Hypothalamus (tissue), 51 donors: Measurements from ENCODE around the gene MTA3.

Experiments used
- DNase-seq, 51 donors: peaks; one replicate each; lab custom pipeline; 2025; lab: John Stamatoyannopoulos, UW

MTA3 gene

DNA sequence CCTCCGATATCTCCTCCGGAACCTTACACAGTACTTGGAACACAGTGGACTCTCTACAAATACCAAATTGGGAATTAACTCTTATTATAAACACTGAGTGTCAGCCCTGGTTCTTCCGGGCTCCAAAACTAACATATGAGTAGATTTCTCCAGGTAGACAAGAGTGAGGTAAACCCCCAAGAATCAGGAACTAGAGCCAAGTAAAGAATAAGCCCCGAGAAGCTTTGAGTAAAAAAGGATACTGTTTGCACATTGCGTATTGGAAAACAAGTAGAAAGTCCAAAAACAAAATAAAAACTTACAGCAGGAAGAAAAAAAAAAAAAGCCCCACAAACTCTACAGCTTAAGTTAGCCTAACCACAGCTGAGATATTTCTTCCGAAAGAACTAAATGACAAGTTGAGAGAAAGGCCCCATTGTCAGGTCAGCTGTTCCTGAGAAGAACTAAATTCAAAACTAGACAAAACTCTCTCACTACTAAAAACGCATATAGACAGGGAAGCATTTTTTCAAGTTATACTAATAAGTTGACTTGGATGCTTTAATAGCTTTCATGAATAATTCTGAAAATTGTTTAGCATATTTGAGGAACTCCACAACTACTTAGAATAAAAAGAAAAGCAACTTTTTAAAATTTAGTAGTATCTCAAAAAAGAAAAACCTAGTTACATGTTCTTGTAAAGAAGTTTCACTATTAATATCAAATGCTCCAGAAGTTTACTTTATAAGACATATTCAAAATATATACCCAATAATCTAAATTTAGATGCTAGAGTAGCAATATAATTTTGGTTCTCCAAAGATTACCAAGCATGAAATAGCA, 228.2 kb downstream of the MTA3 start:
- DNase-seq: no peak

DNA sequence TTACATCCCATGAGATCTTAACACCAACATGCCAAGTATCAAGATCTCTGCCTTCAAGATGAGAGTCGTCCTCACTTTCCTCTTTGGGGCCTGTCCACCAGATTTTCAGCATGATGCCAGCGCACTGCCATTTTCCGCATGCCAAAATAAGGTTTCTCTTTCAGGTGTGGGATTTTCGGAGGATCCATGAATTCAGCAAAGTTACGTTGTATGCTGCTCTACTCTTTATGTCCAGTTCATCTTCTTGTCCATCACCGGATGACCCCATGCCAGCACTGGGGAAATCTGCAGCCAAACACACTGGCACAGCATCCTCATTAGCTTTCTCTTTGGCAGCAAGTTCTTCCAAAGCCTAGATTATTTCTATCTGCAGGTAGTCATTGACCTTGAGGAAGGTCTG, 228.8 kb downstream of the MTA3 start:
- no peak for DNase-seq

DNA sequence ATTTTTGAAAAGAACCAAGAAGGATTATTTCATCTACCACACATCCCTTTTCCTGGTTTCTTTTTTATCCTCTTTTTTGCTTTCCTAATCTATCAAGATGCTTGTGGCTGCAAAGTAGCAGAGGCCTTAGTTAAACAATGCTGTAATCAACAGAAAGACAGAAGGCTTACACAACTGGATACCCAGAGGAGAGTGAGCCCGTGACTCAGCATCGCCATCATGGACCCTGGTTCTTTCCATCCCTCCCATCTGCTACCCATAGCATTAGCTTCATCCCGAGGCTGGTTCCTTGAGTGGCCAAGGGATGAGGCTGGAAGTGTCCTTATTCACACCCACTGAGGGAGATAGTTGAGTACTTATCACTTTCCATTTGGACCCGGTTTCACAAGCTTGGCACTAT, 231.4 kb downstream of the MTA3 start:
- no peak for DNase-seq

DNA sequence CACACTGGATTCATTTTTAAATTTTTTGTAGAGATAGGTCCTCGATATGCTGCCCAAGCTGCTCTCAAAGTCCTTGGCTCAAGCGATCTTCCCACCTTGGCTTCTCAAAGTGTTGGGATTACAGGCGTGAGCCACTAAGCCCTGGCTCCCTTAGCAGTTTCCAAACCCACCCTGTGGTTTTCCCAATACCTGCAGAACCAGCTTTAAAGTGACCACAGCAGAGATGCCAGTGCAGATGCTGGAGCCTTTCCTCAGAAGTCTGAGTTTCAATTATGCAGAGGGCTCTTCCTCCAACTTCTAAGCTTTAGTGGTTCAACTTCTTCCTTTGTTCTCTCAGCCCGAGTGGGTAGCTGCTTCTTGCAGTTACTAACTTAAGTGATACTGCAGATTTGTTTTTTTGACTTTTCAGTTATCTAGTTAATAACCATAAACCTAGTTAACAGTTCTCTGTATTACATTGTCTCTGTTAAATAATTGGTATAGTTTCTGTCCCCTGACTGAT, 232.1 kb downstream of the MTA3 start:
- no peak for DNase-seq

DNA sequence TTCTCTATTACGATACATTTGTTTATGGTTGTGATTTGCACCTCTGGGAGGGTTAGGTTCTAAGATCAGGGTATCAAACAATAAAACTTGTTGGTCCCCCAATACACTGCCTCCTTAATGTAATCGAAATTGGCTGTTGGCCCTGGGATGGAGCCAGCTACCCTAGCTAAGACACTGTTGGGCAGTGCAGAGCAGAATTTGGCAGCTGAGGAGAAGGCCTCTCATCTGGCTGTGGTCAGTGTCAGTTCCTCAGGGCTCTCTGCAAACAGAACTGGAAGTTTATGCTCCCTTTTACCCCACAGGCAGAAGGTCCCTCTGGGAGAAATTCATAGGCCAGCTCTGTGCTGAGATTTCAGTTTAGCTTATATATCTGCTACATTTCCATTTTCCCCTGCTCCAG, 232.5 kb downstream of the MTA3 start:
- peak in 1 of 51 donors; percentile 13 for DNase-seq

DNA sequence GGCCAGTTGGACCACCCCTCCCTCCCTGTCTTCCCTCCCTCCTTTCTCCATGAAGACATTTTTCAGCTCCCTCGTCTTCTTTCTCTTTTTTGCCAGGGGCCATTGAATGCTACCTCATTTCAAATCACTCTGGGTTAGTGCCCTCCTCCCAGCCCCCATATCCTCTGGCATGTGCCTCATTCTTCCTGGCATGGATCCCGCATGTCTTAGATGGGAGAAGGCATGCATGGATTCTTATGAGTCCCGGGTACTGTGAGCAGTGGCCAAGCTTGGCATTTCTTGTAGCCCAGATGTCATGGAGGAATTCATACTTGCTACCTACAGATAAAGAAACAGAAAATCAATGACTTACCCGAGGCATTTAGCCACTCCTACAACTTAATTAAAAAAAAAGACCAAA, 232.9 kb downstream of the MTA3 start:
- no peak for DNase-seq

DNA sequence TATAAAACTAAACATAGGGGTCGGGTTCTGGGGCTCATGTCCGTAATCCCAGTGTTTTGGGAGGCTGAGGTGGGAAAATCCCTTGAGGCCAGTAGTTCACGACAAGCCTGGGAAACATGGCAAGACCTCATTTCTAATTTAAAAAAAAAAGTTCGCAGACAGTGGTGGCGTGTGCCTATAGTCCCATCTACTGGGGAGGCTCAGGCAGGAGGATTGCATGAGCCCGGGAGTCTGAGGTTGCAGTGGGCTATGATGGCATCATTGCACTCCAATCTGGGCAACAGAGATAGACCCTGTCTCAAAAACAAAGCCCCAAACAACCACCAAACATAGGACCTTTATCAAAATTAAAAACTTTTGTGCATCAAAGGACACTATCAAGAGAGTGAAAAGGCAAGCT, 233.7 kb downstream of the MTA3 start:
- DNase-seq: no peak

DNA sequence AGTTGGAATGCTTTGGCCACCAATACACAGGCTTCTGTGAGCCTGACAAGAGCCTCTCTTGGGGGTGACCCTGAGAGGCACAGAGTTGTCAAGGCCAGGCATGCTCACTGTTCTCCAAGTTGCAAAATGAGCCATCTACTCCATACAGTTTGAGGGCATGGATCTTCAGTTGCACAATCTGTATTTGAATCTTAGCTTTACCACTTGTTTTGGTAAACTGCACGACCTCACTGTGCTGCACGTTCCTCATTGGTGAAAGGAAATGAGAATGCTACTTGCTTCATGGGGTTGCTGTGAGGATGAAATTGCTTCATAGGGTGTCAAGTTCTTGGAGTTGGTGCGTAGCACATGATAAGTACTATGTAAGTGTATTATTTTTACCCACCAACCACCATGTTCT, 235.9 kb downstream of the MTA3 start:
- DNase-seq: no peak

DNA sequence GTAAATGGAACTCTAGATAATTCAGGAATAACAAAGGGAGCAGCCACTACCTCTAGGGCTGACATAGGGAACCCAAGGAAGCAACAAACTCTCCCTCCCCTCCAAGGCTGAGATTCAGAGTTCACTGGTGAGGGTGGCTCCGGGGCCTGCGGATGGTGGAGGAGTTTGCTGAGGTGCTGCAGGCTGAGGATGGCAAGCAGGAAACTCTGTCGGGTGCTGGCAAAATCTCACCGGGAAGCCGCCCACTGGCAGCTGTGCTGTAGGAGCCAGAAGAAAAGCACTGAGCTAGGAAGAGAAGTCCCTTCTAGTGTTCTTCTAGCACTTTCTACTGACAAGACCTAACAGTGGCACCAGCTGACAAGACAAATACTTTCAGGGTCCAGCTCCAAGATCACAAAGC, 236.5 kb downstream of the MTA3 start:
- DNase-seq: peak in 1 of 51 donors; percentile 36
